Parietal lobe (tissue), 2 donors: Measurements from ENCODE around the gene MUC4. TPM values are rescaled to one million over a fixed set of nuclear protein-coding genes. Genes with fewer than 3 reads are reported as not detected.

ENCODE experiments used
- small RNA-seq: library from RNA; depleted of rRNA; stranded (forward); fragments of <200 nt; gene quantifications from one replicate; pipeline ENCODE3, GENCODE V24; 2014; ENCODE audit warnings: low replicate concordance
- total RNA-seq: library from RNA; depleted of rRNA; stranded (reverse); fragments of >200 nt; gene quantifications from one replicate; pipeline ENCODE4 v1.2.3, GENCODE V29; 2014

MUC4 gene, protein sequence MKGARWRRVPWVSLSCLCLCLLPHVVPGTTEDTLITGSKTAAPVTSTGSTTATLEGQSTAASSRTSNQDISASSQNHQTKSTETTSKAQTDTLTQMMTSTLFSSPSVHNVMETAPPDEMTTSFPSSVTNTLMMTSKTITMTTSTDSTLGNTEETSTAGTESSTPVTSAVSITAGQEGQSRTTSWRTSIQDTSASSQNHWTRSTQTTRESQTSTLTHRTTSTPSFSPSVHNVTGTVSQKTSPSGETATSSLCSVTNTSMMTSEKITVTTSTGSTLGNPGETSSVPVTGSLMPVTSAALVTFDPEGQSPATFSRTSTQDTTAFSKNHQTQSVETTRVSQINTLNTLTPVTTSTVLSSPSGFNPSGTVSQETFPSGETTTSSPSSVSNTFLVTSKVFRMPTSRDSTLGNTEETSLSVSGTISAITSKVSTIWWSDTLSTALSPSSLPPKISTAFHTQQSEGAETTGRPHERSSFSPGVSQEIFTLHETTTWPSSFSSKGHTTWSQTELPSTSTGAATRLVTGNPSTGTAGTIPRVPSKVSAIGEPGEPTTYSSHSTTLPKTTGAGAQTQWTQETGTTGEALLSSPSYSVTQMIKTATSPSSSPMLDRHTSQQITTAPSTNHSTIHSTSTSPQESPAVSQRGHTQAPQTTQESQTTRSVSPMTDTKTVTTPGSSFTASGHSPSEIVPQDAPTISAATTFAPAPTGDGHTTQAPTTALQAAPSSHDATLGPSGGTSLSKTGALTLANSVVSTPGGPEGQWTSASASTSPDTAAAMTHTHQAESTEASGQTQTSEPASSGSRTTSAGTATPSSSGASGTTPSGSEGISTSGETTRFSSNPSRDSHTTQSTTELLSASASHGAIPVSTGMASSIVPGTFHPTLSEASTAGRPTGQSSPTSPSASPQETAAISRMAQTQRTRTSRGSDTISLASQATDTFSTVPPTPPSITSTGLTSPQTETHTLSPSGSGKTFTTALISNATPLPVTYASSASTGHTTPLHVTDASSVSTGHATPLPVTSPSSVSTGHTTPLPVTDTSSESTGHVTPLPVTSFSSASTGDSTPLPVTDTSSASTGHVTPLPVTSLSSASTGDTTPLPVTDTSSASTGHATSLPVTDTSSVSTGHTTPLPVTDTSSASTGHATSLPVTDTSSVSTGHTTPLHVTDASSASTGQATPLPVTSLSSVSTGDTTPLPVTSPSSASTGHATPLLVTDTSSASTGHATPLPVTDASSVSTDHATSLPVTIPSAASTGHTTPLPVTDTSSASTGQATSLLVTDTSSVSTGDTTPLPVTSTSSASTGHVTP (N-terminal part only)
- not detected for total RNA-seq

DNA sequence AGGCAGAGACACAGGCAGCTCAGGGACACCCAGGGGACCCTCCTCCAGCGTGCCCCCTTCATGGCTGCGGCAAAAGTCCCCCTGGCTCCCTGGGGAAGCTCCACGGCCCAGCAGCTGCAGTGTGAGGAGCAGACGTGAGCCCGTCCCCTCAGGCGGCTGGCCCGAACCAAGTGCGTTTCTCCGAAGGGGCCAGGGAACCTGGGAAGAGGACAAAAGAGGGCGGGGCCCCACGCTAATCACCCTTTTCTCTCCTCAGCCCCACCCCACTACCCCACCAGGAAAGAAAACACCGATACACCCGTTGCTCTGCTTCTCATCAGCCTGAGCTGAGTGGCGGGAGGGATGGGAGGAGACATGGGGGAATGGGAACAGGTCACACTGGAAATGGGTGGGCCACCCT lies at the start of gene MUC4:
MUC4 (minus strand) TSS at position 174 of the 400 bp plus-strand sequence; CDS start at position 62, 112 bp downstream.

DNA sequence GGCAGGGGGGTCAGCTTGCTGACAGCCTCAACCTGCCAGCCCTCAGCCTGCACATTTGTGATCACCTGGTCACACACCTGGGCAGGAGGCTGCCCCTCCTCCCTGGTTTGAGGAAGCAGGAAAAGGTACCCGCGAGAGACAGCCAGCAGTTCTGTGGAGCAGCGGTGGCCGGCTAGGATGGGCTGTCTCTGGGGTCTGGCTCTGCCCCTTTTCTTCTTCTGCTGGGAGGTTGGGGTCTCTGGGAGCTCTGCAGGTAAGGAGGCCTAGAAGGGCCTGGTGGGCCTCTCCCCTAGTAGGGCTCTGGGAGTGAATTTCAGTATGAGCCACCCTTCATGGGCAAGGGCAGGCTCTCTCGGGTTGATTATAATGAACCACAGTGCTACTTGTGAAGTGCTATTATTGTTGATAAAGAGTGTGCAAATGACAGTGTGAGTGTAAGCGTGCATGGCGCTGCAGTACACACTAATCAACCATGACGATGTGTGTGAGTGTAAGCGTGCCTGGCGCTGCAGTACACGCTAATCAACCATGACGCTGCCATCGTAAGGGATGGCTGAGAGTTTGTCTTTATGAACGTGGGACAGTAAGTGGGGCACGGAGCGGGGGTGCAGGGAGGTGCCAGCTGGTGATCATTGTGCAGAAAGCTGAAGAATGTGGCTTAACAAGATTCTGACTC lies 90.8 kb downstream of the MUC4 start, which contains the start of gene MUC20:
MUC20 (plus strand) TSS at position 148 of the 676 bp plus-strand sequence; CDS start at position 178, 30 bp downstream.

Small RNAs within 50 kb of the gene (small RNA-seq; reads per million reads assigned to genes)
- gene MIR570: not detected

Other genes starting within 250 kb of the MUC4 start
- gene APOD, start 228.0 kb downstream of the MUC4 start, total RNA-seq: 3.8 TPM
- gene MUC20, start 91.0 kb downstream of the MUC4 start, total RNA-seq: 10.0 TPM
- 26.3 TPM for gene TNK2, start 96.6 kb upstream of the MUC4 start, total RNA-seq